GM18868 (cell line): ENCODE measurements around the gene EYS.
"Not testable (repeated sequence)": the region's sequence is repeated elsewhere in the genome, so short reads cannot be mapped to it uniquely, and the experiment has no call there.

Source experiments
- ATAC-seq: cut with Tn5 transposase; IDR thresholded peaks from one replicate; pipeline ENCODE4 v1.9.1; 2021; ENCODE audit warnings: mild to moderate bottlenecking, moderate library complexity; ENCODE audit not compliant: unreplicated experiment

Gene EYS

DNA sequence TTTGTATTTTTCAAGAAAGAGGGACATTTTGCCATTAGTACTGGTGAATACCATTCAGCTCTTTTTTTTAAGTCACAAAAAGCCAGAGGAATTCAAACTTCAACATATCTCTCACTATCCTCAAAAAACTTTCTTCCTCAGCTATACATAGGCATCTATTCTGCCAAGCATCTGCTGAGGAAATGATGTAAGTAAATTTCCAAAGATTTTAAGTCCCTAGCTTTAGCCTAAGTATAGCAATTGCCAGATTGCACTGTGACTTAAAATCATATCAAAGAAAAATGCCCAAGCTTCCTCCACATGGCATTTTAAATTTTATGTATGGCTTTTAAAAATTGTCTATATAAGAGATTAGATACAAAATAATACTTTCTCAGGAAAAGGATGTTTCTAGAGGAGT is 237.4 kb downstream of the EYS start:
- ATAC-seq: no peak

DNA sequence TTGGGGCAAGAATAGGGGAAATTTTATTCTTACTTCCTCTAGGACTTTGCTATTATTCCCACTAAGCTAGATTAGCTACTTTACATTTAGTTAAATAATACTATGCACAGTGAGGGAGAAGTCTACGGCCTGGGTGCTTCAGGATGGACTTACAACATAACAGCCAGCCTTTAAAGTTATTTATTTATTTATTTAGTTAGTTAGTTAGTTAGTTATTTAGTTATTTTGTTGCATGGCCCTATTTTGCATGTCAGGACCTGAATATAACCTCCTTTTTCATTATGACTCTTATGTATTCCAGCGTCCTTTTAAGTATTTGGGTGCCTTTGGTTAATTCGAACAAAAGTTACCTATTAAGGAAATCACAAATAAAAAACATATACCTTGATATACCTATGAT is 238.7 kb downstream of the EYS start:
- ATAC-seq: no peak

DNA sequence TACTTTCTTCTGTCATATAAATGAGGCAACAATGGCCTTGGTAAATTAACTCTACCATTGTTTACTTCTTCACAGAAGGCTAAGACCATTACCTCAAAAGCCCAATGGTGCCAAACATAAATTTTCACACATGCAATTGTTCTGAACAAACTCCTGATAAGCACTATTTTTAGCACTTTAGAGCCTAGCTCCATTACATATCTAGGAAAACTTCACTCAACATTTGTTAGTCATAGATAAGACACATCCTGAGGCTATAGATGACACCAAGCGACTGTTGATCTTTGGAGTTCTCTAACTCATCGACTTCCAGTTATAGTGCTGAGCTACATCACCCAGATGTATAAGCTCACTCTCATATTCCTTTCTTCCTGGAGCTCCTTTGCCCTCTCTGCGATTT is 245.9 kb downstream of the EYS start:
- ATAC-seq: no peak

DNA sequence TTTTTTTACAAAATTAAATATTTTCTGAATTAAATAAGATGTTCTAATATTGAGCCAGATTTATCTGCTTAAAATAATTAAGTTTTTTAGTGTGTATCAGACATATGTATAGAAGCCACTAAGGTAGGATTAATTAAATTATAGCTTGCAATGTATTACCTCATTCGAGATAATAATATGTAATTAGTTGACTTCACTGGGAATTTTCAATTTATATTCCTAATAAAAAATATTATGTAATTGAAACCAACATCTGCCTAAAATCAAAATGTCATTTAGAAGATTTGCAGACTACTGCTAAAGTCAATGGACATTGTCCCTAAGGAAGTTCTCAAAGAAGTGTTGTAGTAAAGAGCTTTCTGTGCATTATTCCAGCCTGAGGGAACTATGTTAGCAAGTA is 254.7 kb downstream of the EYS start:
- ATAC-seq: no peak

DNA sequence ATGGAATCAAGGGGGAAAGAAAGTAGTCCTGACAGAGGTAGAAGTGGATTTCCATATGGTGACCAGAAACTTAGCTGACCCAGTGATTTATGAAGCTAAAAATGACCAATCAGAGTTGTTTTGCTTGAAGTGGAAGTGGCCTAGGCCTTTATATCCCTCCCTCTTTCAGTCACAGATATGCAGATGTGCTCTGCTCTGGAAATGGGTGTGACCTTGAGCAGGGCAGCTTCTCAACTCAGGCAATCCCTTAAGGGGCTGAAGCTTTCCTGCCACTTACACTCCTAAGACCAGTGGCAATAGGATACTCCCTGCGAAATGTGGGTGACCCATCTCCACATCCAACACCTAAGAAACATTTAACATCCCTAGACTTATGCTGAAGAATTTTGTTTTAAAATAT is 256.6 kb downstream of the EYS start:
- no peak for ATAC-seq

DNA sequence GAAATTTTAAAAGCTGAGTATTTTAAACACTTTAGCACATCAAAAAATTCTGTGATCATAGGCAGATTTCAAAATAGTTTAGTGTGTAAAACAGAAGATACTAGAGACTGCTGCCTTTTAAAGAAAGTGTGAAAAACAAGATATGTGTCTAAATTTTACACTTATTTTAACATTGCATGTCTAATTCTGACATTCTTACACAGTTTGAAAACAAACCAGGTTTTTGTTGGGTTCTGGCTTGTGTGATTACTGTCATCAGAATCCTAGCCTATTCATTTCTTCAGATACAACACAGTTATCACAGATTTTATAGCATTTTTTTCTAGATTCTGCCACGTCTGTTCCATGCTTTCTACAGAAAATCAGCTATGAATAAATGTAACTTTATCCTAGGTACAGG is 257.1 kb downstream of the EYS start:
- no peak for ATAC-seq

DNA sequence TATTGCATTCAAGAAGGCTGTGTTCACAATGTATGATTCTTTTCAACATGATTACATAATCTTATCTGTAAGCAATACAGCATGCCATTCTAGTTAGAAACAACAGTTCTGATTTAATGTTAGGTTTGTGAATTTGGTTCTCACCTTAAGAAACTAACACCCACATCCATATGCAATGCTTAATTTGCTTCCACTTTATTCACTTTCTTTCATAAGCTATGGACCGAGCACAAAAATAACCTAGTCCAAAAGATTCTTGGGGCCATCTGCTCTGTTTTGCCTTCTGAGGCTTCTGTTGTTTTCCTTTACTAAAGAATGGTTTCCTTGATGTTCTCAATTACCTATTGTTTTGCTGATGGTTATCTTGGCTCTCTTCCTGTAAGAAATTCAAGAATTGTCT is 258.2 kb downstream of the EYS start:
- ATAC-seq: no peak

DNA sequence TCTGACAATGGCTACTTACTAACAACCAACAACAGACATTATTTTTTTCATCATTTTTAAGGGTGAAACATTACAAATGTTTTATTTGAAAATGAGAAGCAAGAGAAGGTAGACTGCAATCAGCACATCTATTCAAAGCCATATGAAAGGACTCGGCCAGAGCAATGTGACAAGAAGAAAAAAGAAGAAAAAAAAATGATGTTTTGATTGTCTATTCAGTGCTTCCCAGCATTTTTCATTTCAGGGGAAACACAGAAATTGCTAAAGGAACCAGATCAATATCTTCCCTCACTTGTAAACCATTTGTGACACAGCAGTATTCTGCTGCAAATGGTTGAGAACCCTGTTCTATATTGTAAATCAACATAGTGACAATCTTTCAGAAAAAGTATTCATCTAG is 270.7 kb downstream of the EYS start:
- no peak for ATAC-seq

DNA sequence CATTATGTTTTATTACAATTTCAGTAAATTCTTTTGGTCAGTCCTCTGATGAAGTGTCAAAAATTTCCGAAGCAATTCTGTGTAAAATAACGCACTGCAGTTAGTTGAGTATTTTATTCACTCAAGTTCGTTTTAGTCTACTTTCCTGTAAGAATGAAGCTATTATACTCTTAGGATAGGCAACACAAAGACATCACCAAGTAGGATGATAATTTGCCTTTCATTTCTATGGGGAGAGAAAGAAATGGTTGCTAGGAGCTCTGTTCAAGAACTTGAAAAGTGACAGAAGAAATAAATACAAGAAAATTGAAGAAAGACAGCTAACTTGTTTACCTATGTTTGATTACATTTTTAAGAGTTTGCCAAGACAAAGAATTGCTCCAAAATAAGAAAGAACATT is 290.4 kb downstream of the EYS start:
- no peak for ATAC-seq

DNA sequence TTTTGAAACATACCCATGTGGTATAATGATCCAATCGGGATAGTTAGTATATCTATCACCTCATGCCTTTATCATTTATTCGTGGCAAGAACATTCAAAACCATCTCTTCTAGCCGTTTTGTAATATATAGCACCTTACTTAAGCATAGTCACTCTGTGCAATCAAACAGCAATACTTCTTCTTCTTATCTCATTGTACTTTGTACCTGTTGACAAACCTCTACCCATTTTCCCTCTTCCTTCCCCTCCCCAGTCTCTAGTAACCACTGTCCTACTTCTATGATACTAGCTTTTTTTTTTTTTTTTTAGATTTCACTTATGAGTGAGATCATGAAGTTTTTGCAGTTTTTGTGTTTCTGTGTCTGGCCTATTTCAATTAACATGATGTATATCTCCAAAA is 296.7 kb downstream of the EYS start:
- no peak for ATAC-seq

DNA sequence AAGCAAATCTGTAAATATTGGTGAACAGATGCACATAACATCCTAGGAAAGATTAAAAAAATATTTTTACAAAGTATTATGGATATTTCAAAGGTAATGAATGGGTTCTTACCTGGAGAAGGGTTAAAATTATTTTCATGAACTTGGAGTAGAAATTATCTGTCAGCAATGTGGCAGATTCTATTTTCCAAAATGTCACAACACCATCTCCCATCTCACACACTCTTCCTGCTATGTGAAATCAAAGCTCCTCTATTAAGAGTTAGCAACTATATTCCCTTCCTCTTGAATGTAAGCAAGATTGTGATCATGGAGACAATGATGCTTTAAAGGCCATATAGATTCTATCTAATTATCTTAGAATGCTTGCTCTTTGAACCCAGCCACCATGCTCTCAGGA is 304.5 kb downstream of the EYS start:
- no peak for ATAC-seq

DNA sequence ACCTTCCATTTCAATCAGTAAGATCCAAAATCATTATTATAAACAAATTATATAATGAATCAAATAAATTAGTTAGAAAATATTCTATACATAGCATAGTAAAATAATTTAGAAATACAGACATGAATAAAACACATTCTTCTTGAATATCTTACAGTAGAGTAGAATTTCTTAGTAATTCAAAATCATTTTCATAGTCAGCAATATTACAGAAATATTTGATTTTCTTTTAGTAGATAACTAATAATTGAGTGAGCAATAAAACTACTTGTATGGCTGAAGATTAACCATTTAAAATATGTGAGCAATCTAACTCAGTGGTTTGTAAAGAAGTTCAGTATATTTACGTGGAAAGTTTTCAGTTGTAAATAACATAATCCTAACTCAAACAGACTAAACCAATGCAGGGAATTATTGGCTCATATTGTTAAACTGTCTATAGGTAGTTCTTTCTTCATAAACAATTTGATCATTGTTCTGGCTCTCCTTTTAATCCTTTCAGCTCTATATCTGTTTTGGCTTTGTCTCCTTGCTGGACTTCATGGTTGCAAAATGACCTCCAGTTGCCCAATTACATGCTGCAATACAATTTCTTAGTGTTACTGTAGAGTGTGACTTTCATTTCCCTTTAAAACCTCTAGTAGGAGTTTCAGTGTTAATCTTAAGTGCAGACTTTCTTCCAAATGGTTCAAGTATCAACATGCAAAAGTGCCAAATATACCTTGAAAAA is 307.5 kb downstream of the EYS start:
- ATAC-seq: no peak

DNA sequence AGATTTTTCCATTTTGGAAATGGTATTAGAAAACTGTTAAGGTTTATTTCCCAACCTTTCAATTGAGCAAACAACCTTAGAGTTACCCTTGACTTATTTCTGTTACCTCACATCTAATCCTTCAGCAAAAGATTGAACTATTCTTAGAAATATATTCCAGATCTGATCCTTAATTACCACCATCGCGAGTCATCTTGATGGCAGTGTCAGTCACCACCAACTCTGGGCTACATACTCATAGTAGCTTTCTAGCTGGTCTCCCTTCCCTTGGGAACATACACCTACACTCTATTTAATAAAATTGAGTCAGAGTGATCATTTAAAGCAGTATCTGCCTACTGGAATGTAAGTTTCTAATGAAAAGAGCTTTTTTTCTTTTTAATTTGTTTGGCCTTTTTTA is 308.2 kb downstream of the EYS start:
- ATAC-seq: no peak

DNA sequence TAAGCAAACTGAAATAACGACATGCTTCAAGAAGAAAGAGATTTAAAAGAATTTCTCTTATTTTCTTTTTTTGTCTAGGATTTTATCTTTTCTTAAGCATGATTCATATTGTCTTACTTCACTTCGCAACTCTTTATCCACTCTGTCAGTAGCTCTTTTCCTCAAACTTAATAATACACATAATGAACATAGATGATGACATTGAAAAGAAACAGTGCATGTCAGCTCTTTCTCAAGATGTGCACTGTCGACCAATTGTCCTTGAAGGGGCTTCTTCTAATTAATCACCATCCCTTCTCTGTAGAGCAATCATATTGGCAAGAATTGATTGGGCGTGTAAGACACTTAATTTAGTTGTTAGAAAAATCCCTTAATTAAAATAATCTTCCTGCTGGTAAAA is 356.5 kb downstream of the EYS start:
- ATAC-seq: no peak

DNA sequence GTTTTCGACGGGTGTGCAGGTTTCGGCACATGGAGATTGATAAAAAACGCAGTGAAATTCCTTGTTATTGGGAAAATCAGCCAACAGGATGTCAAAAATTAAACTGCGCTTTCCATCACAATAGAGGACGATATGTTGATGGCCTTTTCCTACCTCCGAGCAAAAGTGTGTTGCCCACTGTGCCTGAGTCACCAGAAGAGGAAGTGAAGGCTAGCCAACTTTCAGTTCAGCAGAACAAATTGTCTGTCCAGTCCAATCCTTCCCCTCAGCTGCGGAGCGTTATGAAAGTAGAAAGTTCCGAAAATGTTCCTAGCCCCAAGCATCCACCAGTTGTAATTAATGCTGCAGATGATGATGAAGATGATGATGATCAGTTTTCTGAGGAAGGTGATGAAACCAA is 404.4 kb downstream of the EYS start:
- not testable (repeated sequence) for ATAC-seq

DNA sequence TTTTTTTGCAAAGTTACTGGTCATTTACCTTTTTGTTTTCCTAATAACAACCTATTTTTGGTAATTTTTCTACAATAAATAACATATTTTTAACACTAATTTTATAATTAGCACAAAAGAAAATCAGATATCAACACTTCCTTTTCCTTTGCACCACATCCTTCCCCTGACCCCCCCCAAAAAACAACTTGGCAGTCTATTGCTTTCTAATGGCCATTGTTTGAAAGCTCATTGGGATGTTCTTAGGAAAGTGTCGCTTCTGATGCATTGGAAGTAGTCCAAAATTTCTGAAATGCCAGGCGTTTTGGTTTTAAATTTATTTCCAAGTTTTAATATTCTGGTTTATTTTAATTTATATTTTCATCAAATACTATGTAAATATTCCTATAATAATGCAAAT is 407.8 kb downstream of the EYS start:
- no peak for ATAC-seq

DNA sequence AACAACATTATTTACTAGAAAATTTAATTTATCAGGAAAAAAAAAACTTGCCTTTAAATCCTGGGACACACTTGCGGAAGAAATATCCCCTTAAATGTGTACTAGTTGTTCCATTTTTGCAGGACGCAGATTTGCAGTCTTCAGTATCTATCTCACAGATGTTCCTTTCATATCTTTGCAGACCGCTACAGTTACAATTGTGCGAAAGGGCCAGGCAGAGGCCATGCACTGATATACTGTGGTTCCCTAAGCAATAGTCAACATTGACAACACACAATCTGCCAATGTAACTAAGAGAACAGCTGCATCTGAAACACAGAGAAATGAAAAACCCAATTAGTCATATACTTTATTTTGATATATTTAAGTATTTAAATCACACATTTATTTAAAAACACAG is 411.2 kb downstream of the EYS start:
- ATAC-seq: no peak

DNA sequence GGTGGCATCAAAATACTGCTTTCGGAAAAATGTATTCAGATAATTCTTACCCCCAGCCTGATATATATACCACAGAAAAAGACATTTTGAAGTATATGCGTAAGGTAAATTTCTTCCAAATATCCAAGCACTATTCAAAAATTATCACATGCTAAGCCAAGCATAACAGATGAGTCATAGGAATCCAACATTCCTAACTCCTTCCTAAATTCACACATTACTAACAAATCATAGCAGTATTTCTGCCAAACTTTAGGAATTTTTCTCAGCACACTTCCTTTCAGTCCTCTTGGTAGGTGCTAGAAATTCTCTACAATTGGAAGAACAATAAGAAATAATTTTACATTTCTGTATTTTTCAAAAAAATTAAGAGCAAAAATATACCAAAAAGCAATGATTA is 417.5 kb downstream of the EYS start:
- ATAC-seq: no peak

DNA sequence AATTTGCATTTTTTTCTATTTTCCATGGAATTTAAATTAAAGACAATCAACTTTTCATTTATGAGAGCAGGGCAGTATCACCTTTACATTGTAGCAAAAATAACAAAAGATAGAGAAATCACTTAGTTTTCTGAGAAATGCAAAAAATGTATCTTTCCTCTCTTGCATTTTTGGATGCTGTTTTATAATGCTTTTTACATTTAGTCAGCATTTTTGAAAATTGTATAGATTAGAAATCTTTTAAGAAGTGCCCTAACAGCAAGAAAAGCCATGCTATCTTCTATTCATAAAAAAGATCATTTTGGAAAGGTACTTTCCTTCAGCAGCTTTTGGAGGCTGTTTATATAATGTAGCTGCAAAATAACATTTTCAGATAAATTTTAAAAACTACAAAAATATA is 421.8 kb downstream of the EYS start:
- ATAC-seq: no peak

DNA sequence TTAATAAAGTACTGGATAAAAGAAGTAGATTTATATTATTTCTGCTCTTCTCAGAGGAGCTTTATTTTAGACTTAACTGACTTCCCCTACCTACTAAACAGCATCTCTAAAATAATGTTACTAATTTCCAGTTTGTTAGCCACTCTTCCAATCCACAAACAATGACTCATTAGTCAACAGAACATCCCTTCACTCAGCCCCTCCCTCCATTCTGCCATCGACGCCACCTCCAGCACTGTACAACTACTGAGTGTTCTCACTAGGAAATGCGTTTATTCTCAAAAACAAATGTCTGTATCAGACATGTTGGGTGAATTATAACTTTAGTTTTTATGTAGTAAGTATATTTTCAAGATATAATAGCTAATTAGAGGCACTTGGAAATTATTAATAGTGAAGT is 427.0 kb downstream of the EYS start:
- ATAC-seq: no peak

DNA sequence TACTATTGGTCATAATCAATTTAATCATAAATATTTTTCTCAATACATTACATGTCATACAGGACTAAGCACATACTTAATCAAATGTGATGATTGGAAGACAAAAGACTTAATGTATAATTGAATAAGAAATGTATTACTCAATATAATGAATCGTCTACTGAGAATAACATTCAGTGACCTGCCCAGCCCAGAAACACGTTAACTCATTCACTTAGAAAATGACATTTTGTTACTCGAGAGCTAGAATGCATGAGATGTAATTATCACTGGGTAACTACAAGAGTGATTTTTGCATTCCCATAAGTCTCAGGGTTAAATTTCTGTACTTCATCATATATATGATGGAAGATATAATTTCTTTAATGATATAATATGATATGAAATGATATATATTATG is 444.8 kb downstream of the EYS start:
- no peak for ATAC-seq

DNA sequence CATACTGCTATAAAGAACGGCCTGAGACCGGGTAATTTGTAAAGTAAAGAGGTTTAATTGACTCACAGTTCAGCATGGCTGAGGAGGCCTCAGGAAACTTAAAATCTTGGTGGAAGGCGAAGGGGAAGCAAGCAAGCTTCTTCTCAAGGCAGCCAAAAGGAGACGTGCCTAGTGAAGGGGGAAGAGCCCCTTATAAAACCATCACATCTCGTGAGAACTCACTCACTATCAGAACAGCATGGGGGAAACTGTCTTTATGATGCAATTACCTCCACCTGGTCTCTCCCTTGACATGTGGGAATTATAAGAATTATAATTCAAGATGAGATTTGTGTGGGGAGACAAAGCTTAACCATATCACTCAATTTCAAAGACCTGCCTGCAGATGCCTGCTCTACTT is 447.0 kb downstream of the EYS start:
- ATAC-seq: no peak

DNA sequence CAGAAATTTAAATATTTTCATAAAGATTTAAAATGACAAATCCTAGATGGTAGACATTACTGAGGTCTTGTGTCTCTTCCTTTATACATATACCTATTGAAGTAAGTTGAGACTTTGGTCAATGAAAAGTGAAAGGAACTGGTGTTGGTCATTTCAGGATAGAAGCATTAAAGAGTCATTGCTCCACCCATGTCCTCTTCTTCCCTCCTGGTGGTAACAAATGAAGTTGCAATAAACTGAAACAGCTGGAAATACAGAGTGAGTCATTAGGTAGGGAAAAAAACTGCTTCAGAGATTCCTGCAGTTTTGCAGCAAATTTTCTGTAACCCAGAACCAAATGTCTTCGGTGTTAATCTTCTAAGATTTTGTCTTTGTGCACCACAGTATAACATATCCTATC is 448.0 kb downstream of the EYS start:
- no peak for ATAC-seq

DNA sequence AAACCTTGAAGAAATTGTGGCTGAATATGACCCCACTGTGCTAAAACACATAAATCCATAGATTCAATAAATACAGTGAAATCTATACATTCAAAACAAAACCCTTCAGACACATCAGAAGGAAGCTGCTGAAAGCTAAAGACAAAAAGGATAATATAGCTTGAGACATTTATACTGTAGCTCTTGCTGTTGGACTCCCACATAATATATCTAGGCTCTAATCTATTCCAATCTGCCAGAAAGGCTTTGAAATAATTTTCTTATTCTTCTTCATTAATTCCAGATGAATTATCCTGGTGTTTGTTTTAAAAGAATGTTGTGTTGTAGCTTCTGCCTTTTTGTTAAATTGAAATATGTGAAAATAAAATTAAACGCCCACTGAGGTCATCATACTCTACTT is 454.0 kb downstream of the EYS start:
- no peak for ATAC-seq
